Neural progenitor cell (in vitro differentiated cells): ENCODE results near the gene SIRPB2. TPM values are rescaled to one million over a fixed set of nuclear protein-coding genes. Genes with fewer than 3 reads are reported as not detected.

ENCODE experiments used
- DNase-seq: peaks from one replicate; pipeline ENCODE4 v3.0.0-alpha.2; 2016; ENCODE audit warnings: low spot score
- H2AFZ ChIP-seq: fragments of 200-600 bp; sonication (generic); replicated peaks from 2 replicates; pipeline ENCODE4 v1.6.1; 2016; ENCODE audit warnings: antibody characterized with exemption
- H3F3A ChIP-seq: fragments of 200-600 bp; sonication (generic); 2 replicates; pipeline ENCODE4 v1.6.1; 2016; ENCODE audit warnings: antibody characterized with exemption, low read depth
- H3K27ac ChIP-seq: fragments of 200-600 bp; sonication (generic); 2 replicates; pipeline ENCODE4 v1.5.1; 2016; ENCODE audit warnings: mild to moderate bottlenecking
- H3K27me3 ChIP-seq: fragments of 200-600 bp; sonication (generic); 2 replicates; pipeline ENCODE4 v1.6.1; 2016; ENCODE audit warnings: mild to moderate bottlenecking, moderate library complexity
- H3K36me3 ChIP-seq: fragments of 200-600 bp; sonication (generic); 2 replicates; pipeline ENCODE4 v1.5.1; 2016
- H3K4me1 ChIP-seq: fragments of 200-600 bp; sonication (generic); 2 replicates; pipeline ENCODE4 v1.6.1; 2016; ENCODE audit warnings: mixed run types
- H3K4me2 ChIP-seq: fragments of 200-600 bp; sonication (generic); 2 replicates; pipeline ENCODE4 v1.6.1; 2016
- H3K4me3 ChIP-seq: fragments of 200-600 bp; sonication (generic); 2 replicates; pipeline ENCODE4 v1.5.1; 2016
- H3K79me2 ChIP-seq: fragments of 200-600 bp; sonication (generic); 2 replicates; pipeline ENCODE4 v1.6.1; 2016; ENCODE audit warnings: low read depth
- H3K9ac ChIP-seq: fragments of 200-600 bp; sonication (generic); 2 replicates; pipeline ENCODE4 v1.6.1; 2016
- H3K9me3 ChIP-seq: fragments of 200-600 bp; sonication (generic); 2 replicates; pipeline ENCODE4 v1.5.1; 2016; ENCODE audit warnings: low read depth
- H4K20me1 ChIP-seq: fragments of 200-600 bp; sonication (generic); 2 replicates; pipeline ENCODE4 v1.6.1; 2016; ENCODE audit warnings: low read depth
- H3K27ac Mint-ChIP-seq: 3 replicates; pipeline ENCODE4 v1.8.0; 2021; ENCODE audit warnings: mixed read lengths
- H3K27me3 Mint-ChIP-seq: 2 replicates; pipeline ENCODE4 v1.8.0; 2022; ENCODE audit warnings: low read depth, mild to moderate bottlenecking, inconsistent platforms, moderate library complexity, mixed read lengths; ENCODE audit not compliant: insufficient read depth
- H3K36me3 Mint-ChIP-seq: 3 replicates; pipeline ENCODE4 v1.8.0; 2021; ENCODE audit warnings: mixed read lengths
- H3K4me1 Mint-ChIP-seq: 3 replicates; pipeline ENCODE4 v1.8.0; 2021; ENCODE audit warnings: mixed read lengths
- H3K4me3 Mint-ChIP-seq: 3 replicates; pipeline ENCODE4 v1.8.0; 2021; ENCODE audit warnings: mild to moderate bottlenecking, moderate library complexity, mixed read lengths
- H3K9me3 Mint-ChIP-seq: 3 replicates; pipeline ENCODE4 v1.8.0; 2020; ENCODE audit warnings: mixed read lengths
- EZH2 ChIP-seq: fragments of 200-600 bp; sonication (generic); IDR thresholded peaks from 2 replicates; pipeline ENCODE4 v1.6.1; 2017; ENCODE audit warnings: antibody characterized with exemption, mild to moderate bottlenecking, moderate library complexity
- EZH2phosphoT487 ChIP-seq: fragments of 200-600 bp; sonication (generic); IDR thresholded peaks from 2 replicates; pipeline ENCODE4 v1.6.1; 2017; ENCODE audit warnings: antibody characterized with exemption
- total RNA-seq: library from RNA; depleted of rRNA; stranded (reverse); fragments of >200 nt; gene quantifications from 2 replicates; pipeline ENCODE4 v1.2.3, GENCODE V29; 2015; ENCODE audit warnings: low replicate concordance
- TF ChIP-seq, protein P1 (sequence below): fragments of 200-600 bp; sonication (generic); IDR thresholded peaks from 2 replicates; pipeline ENCODE4 v1.5.1; 2017; ENCODE audit warnings: antibody characterized with exemption, mild to moderate bottlenecking

SIRPB2 gene
- total RNA-seq, 1 donor from 2014 or later = not detected

DNA sequence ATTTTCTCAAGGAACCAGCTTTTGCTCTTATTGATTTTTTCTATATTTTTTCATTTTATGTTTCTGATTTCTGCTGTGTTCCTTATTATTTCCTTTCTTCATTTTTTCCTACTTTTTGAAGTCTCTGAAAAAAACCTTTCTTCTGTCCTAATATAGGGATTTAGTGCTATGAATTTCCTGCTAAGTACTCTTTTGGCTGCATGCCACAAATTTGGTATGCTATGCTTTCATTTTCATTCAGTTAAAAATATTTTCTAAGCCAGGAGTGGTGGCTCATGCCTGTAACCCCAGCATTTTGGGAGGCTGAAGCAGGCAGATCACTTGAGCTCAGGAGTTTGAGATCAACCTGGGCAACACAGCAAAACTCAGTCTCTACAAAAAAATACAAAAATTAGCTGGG is 35.7 kb upstream of the SIRPB2 start:
- Mint-ChIP-seq H3K4me1 (no peaks in the 10 kb centered on the region), H3K9me3 (no peaks in the 10 kb centered on the region), H3K36me3 (no peaks in the 10 kb centered on the region), H3K4me3 (no peak overlapping the region), H3K27me3 (peaks cover 5% of the 10 kb centered on the region), H3K27ac (no peak overlapping the region)
- H3K4me3 ChIP-seq = no peak overlapping the region
- H3K79me2 ChIP-seq = no peaks in the 10 kb centered on the region
- H4K20me1 ChIP-seq = no peaks in the 10 kb centered on the region
- TF ChIP-seq EZH2 (no peak), EZH2phosphoT487 (no peak)
- TF ChIP-seq, protein P1, sequence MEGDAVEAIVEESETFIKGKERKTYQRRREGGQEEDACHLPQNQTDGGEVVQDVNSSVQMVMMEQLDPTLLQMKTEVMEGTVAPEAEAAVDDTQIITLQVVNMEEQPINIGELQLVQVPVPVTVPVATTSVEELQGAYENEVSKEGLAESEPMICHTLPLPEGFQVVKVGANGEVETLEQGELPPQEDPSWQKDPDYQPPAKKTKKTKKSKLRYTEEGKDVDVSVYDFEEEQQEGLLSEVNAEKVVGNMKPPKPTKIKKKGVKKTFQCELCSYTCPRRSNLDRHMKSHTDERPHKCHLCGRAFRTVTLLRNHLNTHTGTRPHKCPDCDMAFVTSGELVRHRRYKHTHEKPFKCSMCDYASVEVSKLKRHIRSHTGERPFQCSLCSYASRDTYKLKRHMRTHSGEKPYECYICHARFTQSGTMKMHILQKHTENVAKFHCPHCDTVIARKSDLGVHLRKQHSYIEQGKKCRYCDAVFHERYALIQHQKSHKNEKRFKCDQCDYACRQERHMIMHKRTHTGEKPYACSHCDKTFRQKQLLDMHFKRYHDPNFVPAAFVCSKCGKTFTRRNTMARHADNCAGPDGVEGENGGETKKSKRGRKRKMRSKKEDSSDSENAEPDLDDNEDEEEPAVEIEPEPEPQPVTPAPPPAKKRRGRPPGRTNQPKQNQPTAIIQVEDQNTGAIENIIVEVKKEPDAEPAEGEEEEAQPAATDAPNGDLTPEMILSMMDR = no peak
- no peak overlapping the region for H3K4me2 ChIP-seq
- no peak for DNase-seq
- no peaks in the 10 kb centered on the region for H3K9me3 ChIP-seq
- H3K27ac ChIP-seq = no peak overlapping the region
- no peaks in the 10 kb centered on the region for H3K27me3 ChIP-seq
- H2AFZ ChIP-seq = no peak overlapping the region
- no peaks in the 10 kb centered on the region for H3F3A ChIP-seq
- no peak overlapping the region for H3K9ac ChIP-seq
- no peaks in the 10 kb centered on the region for H3K36me3 ChIP-seq
- H3K4me1 ChIP-seq = no peaks in the 10 kb centered on the region

DNA sequence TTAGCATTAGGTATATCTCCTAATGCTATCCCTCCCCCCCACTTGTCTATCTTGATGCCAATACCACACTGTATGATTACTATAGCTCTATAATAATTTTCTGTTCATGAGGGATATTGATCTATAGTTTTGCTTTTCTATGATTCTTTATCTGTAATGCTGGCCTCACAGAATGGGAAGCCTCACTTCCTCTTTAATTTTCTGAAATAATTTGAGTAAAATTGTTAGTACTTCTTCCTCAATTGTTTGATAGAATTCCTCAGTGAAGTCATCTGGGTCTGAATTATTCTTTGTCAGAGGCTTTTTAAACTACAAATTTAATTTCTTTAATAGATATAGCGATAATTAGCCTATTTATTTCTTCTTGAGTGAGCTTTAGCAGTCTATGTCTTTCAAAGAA is 35.1 kb upstream of the SIRPB2 start:
- no peaks in the 10 kb centered on the region for H3F3A ChIP-seq
- Mint-ChIP-seq H3K36me3 (no peaks in the 10 kb centered on the region), H3K9me3 (no peaks in the 10 kb centered on the region), H3K4me1 (no peaks in the 10 kb centered on the region), H3K27ac (no peak overlapping the region), H3K27me3 (peaks cover 5% of the 10 kb centered on the region), H3K4me3 (no peak overlapping the region)
- H2AFZ ChIP-seq = no peak overlapping the region
- no peaks in the 10 kb centered on the region for H3K9me3 ChIP-seq
- no peaks in the 10 kb centered on the region for H4K20me1 ChIP-seq
- no peak for DNase-seq
- no peaks in the 10 kb centered on the region for H3K27me3 ChIP-seq
- H3K27ac ChIP-seq = no peak overlapping the region
- no peak overlapping the region for H3K9ac ChIP-seq
- no peak overlapping the region for H3K4me2 ChIP-seq
- TF ChIP-seq EZH2phosphoT487 = no peak
- no peaks in the 10 kb centered on the region for H3K79me2 ChIP-seq
- H3K36me3 ChIP-seq = no peaks in the 10 kb centered on the region
- no peaks in the 10 kb centered on the region for H3K4me1 ChIP-seq
- H3K4me3 ChIP-seq = no peak overlapping the region

DNA sequence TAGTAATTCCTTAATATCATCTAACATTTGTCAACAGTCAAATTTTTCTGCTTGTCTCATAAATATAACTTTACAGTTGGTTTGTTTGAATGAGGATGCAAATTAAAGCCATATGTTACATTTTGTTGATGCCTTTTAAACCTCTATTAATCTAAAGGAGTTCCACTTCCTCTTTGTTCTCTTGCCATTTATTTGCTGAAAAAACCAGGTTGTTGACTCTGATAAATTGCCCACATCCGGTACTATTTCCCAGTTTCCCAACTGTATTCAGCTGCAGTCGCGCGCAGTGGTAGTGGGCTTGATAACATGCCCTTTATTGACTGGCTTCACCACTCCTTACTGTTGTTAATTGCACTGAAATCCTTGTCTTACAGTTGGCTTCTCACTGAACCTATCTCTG is 32.8 kb upstream of the SIRPB2 start:
- Mint-ChIP-seq H3K27me3 (peaks cover 2% of the 10 kb centered on the region), H3K36me3 (no peaks in the 10 kb centered on the region), H3K27ac (no peak overlapping the region), H3K4me1 (no peaks in the 10 kb centered on the region), H3K4me3 (no peak overlapping the region), H3K9me3 (no peaks in the 10 kb centered on the region)
- H3K27ac ChIP-seq = no peak overlapping the region
- H3K9ac ChIP-seq = no peak overlapping the region
- no peaks in the 10 kb centered on the region for H3K27me3 ChIP-seq
- H3F3A ChIP-seq = no peaks in the 10 kb centered on the region
- peaks cover 2% of the 10 kb centered on the region for H3K4me1 ChIP-seq
- H3K36me3 ChIP-seq = no peaks in the 10 kb centered on the region
- H3K9me3 ChIP-seq = no peaks in the 10 kb centered on the region
- no peaks in the 10 kb centered on the region for H4K20me1 ChIP-seq
- no peak overlapping the region for H3K4me3 ChIP-seq
- no peak overlapping the region for H2AFZ ChIP-seq
- TF ChIP-seq EZH2phosphoT487 = no peak
- no peak for TF ChIP-seq EZH2
- TF ChIP-seq, protein P1 = no peak
- no peak overlapping the region for H3K4me2 ChIP-seq
- H3K79me2 ChIP-seq = no peaks in the 10 kb centered on the region
- DNase-seq = no peak

DNA sequence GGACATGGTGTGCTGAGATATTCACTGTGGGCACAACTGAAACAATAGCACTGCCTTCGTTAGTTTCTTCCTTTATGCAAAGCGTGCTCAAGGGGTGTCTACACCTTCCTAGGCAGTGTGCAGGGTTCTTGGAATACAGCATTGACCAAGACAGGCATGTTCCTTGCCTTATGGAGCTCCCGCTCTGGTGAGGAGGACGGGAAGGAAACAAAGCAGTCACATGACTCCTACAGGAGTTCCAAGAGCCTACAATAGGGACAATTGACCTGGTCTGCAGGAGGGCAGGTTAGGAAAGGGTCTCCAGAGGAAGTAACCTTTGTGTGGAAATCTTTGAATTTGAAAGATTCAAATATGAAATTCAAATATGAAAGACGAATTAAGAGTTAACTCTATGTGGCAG is 25.8 kb upstream of the SIRPB2 start:
- H3K4me3 ChIP-seq = no peak overlapping the region
- H3K9me3 Mint-ChIP-seq = no peaks in the 10 kb centered on the region
- H3K9ac ChIP-seq = no peak overlapping the region
- H3K4me3 Mint-ChIP-seq = no peak overlapping the region
- no peaks in the 10 kb centered on the region for H3F3A ChIP-seq
- H4K20me1 ChIP-seq = no peaks in the 10 kb centered on the region
- H3K36me3 ChIP-seq = no peaks in the 10 kb centered on the region
- H3K4me1 Mint-ChIP-seq = no peaks in the 10 kb centered on the region
- no peaks in the 10 kb centered on the region for H3K79me2 ChIP-seq
- H3K27ac ChIP-seq = no peak overlapping the region
- H3K4me2 ChIP-seq = no peak overlapping the region
- no peak for DNase-seq
- H3K4me1 ChIP-seq = peaks cover 8% of the 10 kb centered on the region
- no peak overlapping the region for H3K27ac Mint-ChIP-seq
- no peak overlapping the region for H2AFZ ChIP-seq
- TF ChIP-seq EZH2phosphoT487 (no peak), EZH2 (no peak)
- TF ChIP-seq, protein P1 = no peak
- H3K9me3 ChIP-seq = no peaks in the 10 kb centered on the region
- no peaks in the 10 kb centered on the region for H3K27me3 ChIP-seq
- H3K36me3 Mint-ChIP-seq = no peaks in the 10 kb centered on the region
- H3K27me3 Mint-ChIP-seq = no peaks in the 10 kb centered on the region
